Hepatocyte (in vitro differentiated cells): ENCODE results near the gene CENPU. TPM values are rescaled to one million over a fixed set of nuclear protein-coding genes. Genes with fewer than 3 reads are reported as not detected.

ENCODE experiments used
- DNase-seq: peaks from one replicate; pipeline ENCODE4 v3.0.0-alpha.2; 2016; ENCODE audit warnings: low spot score
- H2AFZ ChIP-seq: fragments of 200-600 bp; sonication (generic); 2 replicates; pipeline ENCODE4 v1.6.0; 2016; ENCODE audit warnings: antibody characterized with exemption, mild to moderate bottlenecking
- H3K27ac ChIP-seq: fragments of 200-600 bp; sonication (generic); 2 replicates; pipeline ENCODE4 v1.5.1; 2016; ENCODE audit warnings: mild to moderate bottlenecking
- H3K27me3 ChIP-seq: fragments of 200-600 bp; sonication (generic); 2 replicates; pipeline ENCODE4 v1.6.1; 2016
- H3K36me3 ChIP-seq: fragments of 200-600 bp; sonication (generic); replicated peaks from 2 replicates; pipeline ENCODE4 v1.5.1; 2016; ENCODE audit warnings: low read depth; ENCODE audit not compliant: insufficient read depth
- H3K4me1 ChIP-seq: fragments of 200-600 bp; sonication (generic); 2 replicates; pipeline ENCODE4 v1.5.1; 2016; ENCODE audit warnings: mild to moderate bottlenecking, moderate library complexity; ENCODE audit not compliant: insufficient read depth
- H3K4me2 ChIP-seq: fragments of 200-600 bp; sonication (generic); 2 replicates; pipeline ENCODE4 v1.6.0; 2016
- H3K4me3 ChIP-seq: fragments of 200-600 bp; sonication (generic); 2 replicates; pipeline ENCODE4 v1.5.1; 2016; ENCODE audit warnings: mild to moderate bottlenecking
- H3K79me2 ChIP-seq: fragments of 200-600 bp; sonication (generic); 2 replicates; pipeline ENCODE4 v1.6.0; 2017; ENCODE audit warnings: mild to moderate bottlenecking
- H3K9me2 ChIP-seq: fragments of 200-600 bp; sonication (generic); replicated peaks from 2 replicates; pipeline ENCODE4 v1.6.0; 2017; ENCODE audit warnings: mild to moderate bottlenecking; ENCODE audit not compliant: insufficient read depth
- H3K9me3 ChIP-seq: fragments of 200-600 bp; sonication (generic); 2 replicates; pipeline ENCODE4 v1.5.1; 2016; ENCODE audit warnings: low read depth, mild to moderate bottlenecking
- H4K20me1 ChIP-seq: fragments of 200-600 bp; sonication (generic); 2 replicates; pipeline ENCODE4 v1.6.0; 2016; ENCODE audit warnings: mild to moderate bottlenecking; ENCODE audit not compliant: insufficient read depth, poor library complexity, severe bottlenecking
- CTCF ChIP-seq: fragments of 200-600 bp; sonication (generic); IDR thresholded peaks from 2 replicates; pipeline ENCODE4 v1.5.1; 2016; ENCODE audit warnings: antibody characterized with exemption, mild to moderate bottlenecking; ENCODE audit not compliant: poor library complexity
- EZH2 ChIP-seq: fragments of 200-600 bp; sonication (generic); IDR thresholded peaks from 2 replicates; pipeline ENCODE4 v1.6.1; 2016; ENCODE audit warnings: antibody characterized with exemption, mild to moderate bottlenecking, borderline replicate concordance
- EZH2phosphoT487 ChIP-seq: fragments of 200-600 bp; sonication (generic); IDR thresholded peaks from one replicate; pipeline ENCODE4 v1.6.1; 2018; ENCODE audit warnings: antibody characterized with exemption, mild to moderate bottlenecking, low read depth, moderate library complexity; ENCODE audit not compliant: unreplicated experiment, severe bottlenecking
- WGBS: methylation state at CpG from one replicate; pipeline ENCODE4 v1.1.6; 2016; ENCODE audit warnings: low lambda C conversion rate; ENCODE audit errors: missing lambda C conversion rate; 5-methylcytosine and 5-hydroxymethylcytosine counted together
- polyA plus RNA-seq: library from polyadenylated mRNA; unstranded; fragments of >200 nt; fragmentation: Nextera tagmentation; extraction: Ambion mirVana; gene quantifications from 2 replicates; pipeline ENCODE4 v1.2.1, GENCODE V29; 2016
- total RNA-seq: library from RNA; depleted of rRNA; stranded (reverse); fragments of >200 nt; gene quantifications from 2 replicates; pipeline ENCODE4 v1.2.3, GENCODE V29; 2014

Gene CENPU
- total and polyA plus RNA-seq, 2 experiments from 2014 or later, result 7.8 to 10.0 TPM

GRCh38 chr4:184750926-184751584 lies 17.2 kb upstream of the CENPU start:
- no peaks in the 10 kb centered on the region for H3K27me3 ChIP-seq
- H4K20me1 ChIP-seq, result no peaks in the 10 kb centered on the region
- peaks cover 32% of the 10 kb centered on the region for H3K4me1 ChIP-seq
- H3K9me2 ChIP-seq, result no peaks in the 10 kb centered on the region
- H3K4me2 ChIP-seq, result no peak overlapping the region
- DNase-seq, result peak; percentile 27
- H2AFZ ChIP-seq, result no peak overlapping the region
- 55% methylated on average over 8 of the region's 8 CpGs for WGBS
- H3K9me3 ChIP-seq, result no peaks in the 10 kb centered on the region
- no peak for TF ChIP-seq EZH2
- no peak for TF ChIP-seq EZH2phosphoT487
- TF ChIP-seq CTCF, result no peak
- no peaks in the 10 kb centered on the region for H3K79me2 ChIP-seq
- H3K27ac ChIP-seq, result peak overlapping the region; percentile 53
- H3K36me3 ChIP-seq, result peaks cover 3% of the 10 kb centered on the region
- no peak overlapping the region for H3K4me3 ChIP-seq

- Histone ChIP-seq H3K27ac (peak overlapping the region; percentile 84), H3K4me1 (peaks cover 31% of the 10 kb centered on the region), H3K79me2 (no peaks in the 10 kb centered on the region), H3K9me3 (no peaks in the 10 kb centered on the region), H3K4me2 (no peak overlapping the region), H3K36me3 (no peaks in the 10 kb centered on the region), H3K9me2 (no peaks in the 10 kb centered on the region), H3K4me3 (no peak overlapping the region), H3K27me3 (no peaks in the 10 kb centered on the region), H2AFZ (no peak overlapping the region), H4K20me1 (no peaks in the 10 kb centered on the region)
- DNase-seq, result peak; percentile 45
- WGBS, result 74% methylated on average over 8 of the region's 8 CpGs
- TF ChIP-seq EZH2phosphoT487 (no peak), EZH2 (no peak)
These were observed 14.4 kb upstream of the CENPU start for GRCh38 chr4:184748251-184748652.

GRCh38 chr4:184747034-184747830 lies 13.3 kb upstream of the CENPU start:
- Histone ChIP-seq H4K20me1 (no peaks in the 10 kb centered on the region), H3K4me3 (no peak overlapping the region), H3K4me2 (peak overlapping the region; percentile 63), H3K4me1 (peaks cover 31% of the 10 kb centered on the region), H2AFZ (no peak overlapping the region), H3K9me2 (no peaks in the 10 kb centered on the region), H3K79me2 (no peaks in the 10 kb centered on the region), H3K9me3 (no peaks in the 10 kb centered on the region), H3K27me3 (no peaks in the 10 kb centered on the region), H3K27ac (peak overlapping the region; percentile 84), H3K36me3 (no peaks in the 10 kb centered on the region)
- DNase-seq, result peak; percentile 23
- no peak for TF ChIP-seq EZH2
- no peak for TF ChIP-seq EZH2phosphoT487
- TF ChIP-seq CTCF, result no peak
- 70% methylated on average over 4 of the region's 4 CpGs for WGBS
